Measurements from ENCODE around the gene TRIP12.
"Not testable (repeated sequence)": the region's sequence is repeated elsewhere in the genome, so short reads cannot be mapped to it uniquely, and the experiment has no call there.

The TRIP12 gene

DNA sequence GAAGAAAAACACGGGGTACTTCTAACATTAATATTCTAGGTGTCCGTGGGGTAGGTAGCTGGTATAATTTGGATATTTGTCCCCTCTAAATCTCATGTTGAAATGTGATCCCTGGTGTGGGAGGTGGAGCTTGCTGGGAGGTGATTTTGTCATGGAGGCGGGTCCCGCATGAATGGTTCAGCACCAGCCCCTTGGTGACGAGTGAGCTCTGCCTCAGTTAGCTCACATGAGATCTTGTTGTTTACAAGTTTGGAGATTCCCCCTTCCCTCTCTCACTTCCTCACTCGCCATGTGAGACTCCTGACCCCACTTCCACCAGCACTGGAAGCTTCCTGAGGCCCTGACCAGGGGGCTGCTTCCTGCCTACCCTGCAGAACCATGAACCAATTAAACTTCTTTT, 172.0 kb downstream of the TRIP12 start:
- WGBS, 2 experiments: 92 to 94% methylated on average over 6 of the region's 6 CpGs
- H3K36me3 ChIP-seq (ENCODE audit: control insufficient read depth, insufficient read depth, low read length): no peaks in the 10 kb centered on the region
- H3K27me3 ChIP-seq (ENCODE audit: control insufficient read depth, insufficient read depth, low read length, poor library complexity, severe bottlenecking): no peaks in the 10 kb centered on the region
- no peaks in the 10 kb centered on the region for H3K9me3 ChIP-seq (ENCODE audit: control insufficient read depth, low read length)
- no peak overlapping the region for H3K27ac ChIP-seq (ENCODE audit: insufficient read depth, low read depth, low read length, poor library complexity, severe bottlenecking)
- no peaks in the 10 kb centered on the region for H3K4me1 ChIP-seq (ENCODE audit: control insufficient read depth, insufficient read depth, low read length)
- no peak overlapping the region for H3K4me3 ChIP-seq (ENCODE audit: insufficient read depth, low read depth, low read length)

DNA sequence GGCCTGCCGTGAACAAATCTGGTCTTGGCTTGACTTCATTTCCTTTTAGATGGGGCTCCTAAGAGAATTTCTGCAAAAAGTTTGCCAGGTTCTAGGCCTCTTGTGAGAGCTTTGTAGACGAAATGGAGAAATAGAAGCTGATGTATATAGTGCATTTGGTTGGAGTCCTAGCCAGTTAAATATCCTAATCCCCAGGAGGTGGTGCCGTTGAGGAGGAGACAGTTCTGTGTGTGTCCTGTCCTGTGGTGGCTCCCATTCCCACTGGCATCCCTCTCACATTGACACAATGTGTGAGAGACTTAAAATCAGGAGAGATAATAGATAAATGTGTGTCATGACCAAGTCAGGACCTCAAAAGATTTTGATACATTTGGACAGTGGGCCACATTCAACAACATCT, 172.9 kb downstream of the TRIP12 start:
- no peaks in the 10 kb centered on the region for H3K36me3 ChIP-seq (ENCODE audit: control insufficient read depth, insufficient read depth, low read length)
- H3K4me3 ChIP-seq (ENCODE audit: insufficient read depth, low read depth, low read length): no peak overlapping the region
- no peaks in the 10 kb centered on the region for H3K27me3 ChIP-seq (ENCODE audit: control insufficient read depth, insufficient read depth, low read length, poor library complexity, severe bottlenecking)
- 95 to 99% methylated on average over 3 of the region's 3 CpGs for WGBS, 2 experiments
- no peaks in the 10 kb centered on the region for H3K4me1 ChIP-seq (ENCODE audit: control insufficient read depth, insufficient read depth, low read length)
- no peaks in the 10 kb centered on the region for H3K9me3 ChIP-seq (ENCODE audit: control insufficient read depth, low read length)
- H3K27ac ChIP-seq (ENCODE audit: insufficient read depth, low read depth, low read length, poor library complexity, severe bottlenecking): no peak overlapping the region

DNA sequence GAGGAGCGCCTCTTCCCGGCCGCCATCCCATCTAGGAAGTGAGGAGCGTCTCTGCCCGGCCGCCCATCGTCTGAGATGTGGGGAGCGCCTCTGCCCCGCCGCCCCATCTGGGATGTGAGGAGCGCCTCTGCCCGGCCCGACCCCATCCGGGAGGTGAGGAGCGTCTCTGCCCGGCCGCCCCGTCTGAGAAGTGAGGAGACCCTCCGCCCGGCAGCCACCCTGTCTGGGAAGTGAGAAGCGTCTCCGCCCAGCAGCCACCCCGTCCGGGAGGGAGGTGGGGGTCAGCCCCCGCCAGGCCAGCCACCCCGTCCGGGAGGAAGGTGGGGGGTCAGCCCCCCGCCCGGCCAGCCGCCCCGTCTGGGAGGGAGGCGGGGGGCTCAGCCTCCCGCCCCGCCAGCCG, 179.1 kb downstream of the TRIP12 start:
- H3K27me3 ChIP-seq (ENCODE audit: control insufficient read depth, insufficient read depth, low read length, poor library complexity, severe bottlenecking); H3K27ac ChIP-seq (ENCODE audit: insufficient read depth, low read depth, low read length, poor library complexity, severe bottlenecking); H3K4me1 ChIP-seq (ENCODE audit: control insufficient read depth, insufficient read depth, low read length); H3K9me3 ChIP-seq (ENCODE audit: control insufficient read depth, low read length); H3K36me3 ChIP-seq (ENCODE audit: control insufficient read depth, insufficient read depth, low read length); H3K4me3 ChIP-seq (ENCODE audit: insufficient read depth, low read depth, low read length): not testable (repeated sequence)
- 96% methylated on average over 29 to 33 of the region's 35 CpGs for WGBS, 2 experiments

DNA sequence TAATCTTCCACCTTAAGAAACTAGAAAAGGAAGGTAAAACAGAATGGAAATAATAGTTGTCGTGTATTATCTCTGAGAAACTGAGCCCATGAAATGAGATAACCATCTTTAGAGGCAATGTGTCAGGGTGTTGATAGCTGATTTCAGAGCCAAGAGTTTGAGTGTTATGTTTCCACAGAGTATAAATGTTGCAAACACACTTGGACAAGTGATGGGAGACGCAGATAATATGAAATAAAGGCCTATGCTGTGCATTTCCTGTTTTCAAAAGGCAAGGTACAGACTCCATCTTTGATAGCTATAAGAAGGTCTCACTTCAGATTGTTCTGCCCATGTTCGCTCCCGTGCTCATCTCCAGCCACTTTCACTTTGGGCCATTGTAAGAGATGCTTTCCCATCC, 181.5 kb downstream of the TRIP12 start:
- no peak overlapping the region for H3K4me3 ChIP-seq (ENCODE audit: insufficient read depth, low read depth, low read length)
- no peaks in the 10 kb centered on the region for H3K27me3 ChIP-seq (ENCODE audit: control insufficient read depth, insufficient read depth, low read length, poor library complexity, severe bottlenecking)
- 91 to 96% methylated on average over 4 of the region's 4 CpGs for WGBS, 2 experiments
- no peaks in the 10 kb centered on the region for H3K4me1 ChIP-seq (ENCODE audit: control insufficient read depth, insufficient read depth, low read length)
- H3K9me3 ChIP-seq (ENCODE audit: control insufficient read depth, low read length): no peaks in the 10 kb centered on the region
- H3K27ac ChIP-seq (ENCODE audit: insufficient read depth, low read depth, low read length, poor library complexity, severe bottlenecking): no peak overlapping the region
- H3K36me3 ChIP-seq (ENCODE audit: control insufficient read depth, insufficient read depth, low read length): no peaks in the 10 kb centered on the region

DNA sequence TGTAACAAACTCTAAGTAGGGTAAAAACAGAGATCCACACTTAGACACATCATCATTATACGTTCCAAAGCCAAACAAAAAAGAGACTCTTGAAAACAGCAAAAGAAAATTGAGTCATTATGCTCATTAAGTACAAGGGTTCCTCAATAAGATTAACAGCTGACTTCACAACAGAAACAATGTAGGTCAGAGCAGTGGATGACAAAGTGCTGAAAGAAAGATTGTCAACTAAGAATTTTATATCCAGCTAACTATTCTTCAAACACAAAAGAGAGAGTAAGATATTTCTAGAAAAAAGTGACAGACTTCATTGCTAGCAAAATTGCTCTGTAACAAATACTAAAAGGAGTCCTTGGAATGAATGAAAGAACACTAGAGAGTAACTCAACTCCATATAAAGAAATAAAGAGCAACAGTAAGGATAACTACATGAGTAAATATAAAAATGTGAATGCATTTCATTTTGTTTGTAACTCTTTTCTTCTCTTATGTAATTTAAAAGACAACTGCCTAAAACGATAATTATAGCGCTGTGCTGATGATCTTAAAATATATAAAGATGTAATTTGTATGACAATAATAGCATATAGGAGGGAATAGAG, 183.7 kb downstream of the TRIP12 start:
- Histone ChIP-seq H3K9me3 (ENCODE audit: control insufficient read depth, low read length) (no peaks in the 10 kb centered on the region), H3K4me1 (ENCODE audit: control insufficient read depth, insufficient read depth, low read length) (no peaks in the 10 kb centered on the region), H3K27me3 (ENCODE audit: control insufficient read depth, insufficient read depth, low read length, poor library complexity, severe bottlenecking) (no peaks in the 10 kb centered on the region), H3K36me3 (ENCODE audit: control insufficient read depth, insufficient read depth, low read length) (no peaks in the 10 kb centered on the region), H3K27ac (ENCODE audit: insufficient read depth, low read depth, low read length, poor library complexity, severe bottlenecking) (no peak overlapping the region), H3K4me3 (ENCODE audit: insufficient read depth, low read depth, low read length) (no peak overlapping the region)
- WGBS, 2 experiments: 69 to 80% methylated on average over 1 to 3 of the region's 3 CpGs

DNA sequence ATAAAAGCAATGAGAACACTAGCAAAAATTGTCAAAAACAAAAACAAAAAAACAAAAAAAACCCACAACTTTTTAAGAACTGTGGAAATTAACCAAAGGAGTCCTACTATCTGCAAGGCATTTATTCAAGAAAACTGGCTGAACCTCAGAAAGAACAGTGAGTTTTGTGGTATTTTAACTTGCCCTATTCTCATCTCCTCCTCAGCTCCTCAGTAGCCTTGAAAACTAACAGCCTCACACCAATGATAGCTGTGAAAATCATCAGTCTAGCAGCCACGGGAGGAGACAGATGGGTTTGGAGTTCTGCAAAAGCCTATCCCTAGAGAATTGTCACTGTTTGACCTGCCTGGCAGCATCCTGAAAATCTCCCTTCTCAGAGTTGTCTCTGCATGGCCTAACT, 187.4 kb downstream of the TRIP12 start:
- WGBS, 2 experiments: 68 to 76% methylated on average over 1 of the region's 1 CpG
- H3K36me3 ChIP-seq (ENCODE audit: control insufficient read depth, insufficient read depth, low read length): no peaks in the 10 kb centered on the region
- H3K4me3 ChIP-seq (ENCODE audit: insufficient read depth, low read depth, low read length): no peak overlapping the region
- H3K27me3 ChIP-seq (ENCODE audit: control insufficient read depth, insufficient read depth, low read length, poor library complexity, severe bottlenecking): no peaks in the 10 kb centered on the region
- H3K27ac ChIP-seq (ENCODE audit: insufficient read depth, low read depth, low read length, poor library complexity, severe bottlenecking): no peak overlapping the region
- no peaks in the 10 kb centered on the region for H3K9me3 ChIP-seq (ENCODE audit: control insufficient read depth, low read length)
- H3K4me1 ChIP-seq (ENCODE audit: control insufficient read depth, insufficient read depth, low read length): no peaks in the 10 kb centered on the region

DNA sequence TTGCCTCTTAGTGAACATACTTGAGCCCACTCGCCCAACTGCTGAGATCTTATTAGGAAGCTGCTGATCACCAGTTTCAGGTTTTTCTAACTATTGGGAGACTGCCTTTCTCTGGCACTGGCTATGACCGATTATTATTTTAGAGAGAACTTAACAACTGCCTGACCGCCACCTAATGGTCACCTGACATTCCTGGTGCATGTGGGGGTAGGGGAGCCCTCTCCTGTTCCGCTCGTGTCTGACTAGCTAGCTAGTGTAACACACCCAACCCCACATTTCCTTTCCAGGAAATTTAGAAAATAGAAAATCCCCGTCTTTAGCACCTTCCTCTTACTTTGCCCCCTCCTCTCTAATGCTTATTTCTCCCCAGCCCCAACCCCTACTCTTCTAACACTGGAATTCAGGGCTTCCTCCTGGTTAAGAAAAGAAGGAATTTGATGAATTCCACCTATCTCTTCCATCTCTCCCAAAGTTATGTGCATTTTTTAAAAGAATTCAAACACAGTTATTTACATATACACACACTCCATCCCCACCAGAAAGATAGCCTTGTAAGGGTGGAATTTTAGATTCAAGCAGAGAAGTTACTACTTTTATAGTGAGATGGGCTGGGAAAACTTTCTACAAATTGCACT, 188.1 kb downstream of the TRIP12 start:
- WGBS, 2 experiments: 61 to 70% methylated on average over 6 of the region's 6 CpGs
- Histone ChIP-seq H3K9me3 (ENCODE audit: control insufficient read depth, low read length) (no peaks in the 10 kb centered on the region), H3K27ac (ENCODE audit: insufficient read depth, low read depth, low read length, poor library complexity, severe bottlenecking) (no peak overlapping the region), H3K4me1 (ENCODE audit: control insufficient read depth, insufficient read depth, low read length) (no peaks in the 10 kb centered on the region), H3K27me3 (ENCODE audit: control insufficient read depth, insufficient read depth, low read length, poor library complexity, severe bottlenecking) (no peaks in the 10 kb centered on the region), H3K4me3 (ENCODE audit: insufficient read depth, low read depth, low read length) (no peak overlapping the region), H3K36me3 (ENCODE audit: control insufficient read depth, insufficient read depth, low read length) (no peaks in the 10 kb centered on the region)

DNA sequence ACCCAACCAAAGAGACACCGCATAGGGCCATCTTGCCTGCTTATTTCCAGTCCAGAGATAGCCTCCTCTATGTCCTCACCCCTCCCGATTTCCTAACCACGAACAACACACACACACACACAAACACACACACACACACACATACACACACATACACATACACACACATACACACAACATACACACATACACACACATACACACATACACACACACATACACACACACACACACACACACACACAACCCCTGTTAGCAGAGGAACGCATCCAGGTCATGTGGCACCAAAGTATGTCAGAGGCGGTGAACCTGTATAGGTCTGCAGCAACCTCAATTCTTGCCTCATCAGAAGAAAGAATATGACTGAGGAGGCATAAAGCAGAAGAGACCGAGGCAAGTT, 188.9 kb downstream of the TRIP12 start:
- 74 to 79% methylated on average over 6 of the region's 6 CpGs for WGBS, 2 experiments
- Histone ChIP-seq H3K36me3 (ENCODE audit: control insufficient read depth, insufficient read depth, low read length) (no peaks in the 10 kb centered on the region), H3K9me3 (ENCODE audit: control insufficient read depth, low read length) (no peaks in the 10 kb centered on the region), H3K27ac (ENCODE audit: insufficient read depth, low read depth, low read length, poor library complexity, severe bottlenecking) (no peak overlapping the region), H3K27me3 (ENCODE audit: control insufficient read depth, insufficient read depth, low read length, poor library complexity, severe bottlenecking) (no peaks in the 10 kb centered on the region), H3K4me1 (ENCODE audit: control insufficient read depth, insufficient read depth, low read length) (no peaks in the 10 kb centered on the region), H3K4me3 (ENCODE audit: insufficient read depth, low read depth, low read length) (no peak overlapping the region)

DNA sequence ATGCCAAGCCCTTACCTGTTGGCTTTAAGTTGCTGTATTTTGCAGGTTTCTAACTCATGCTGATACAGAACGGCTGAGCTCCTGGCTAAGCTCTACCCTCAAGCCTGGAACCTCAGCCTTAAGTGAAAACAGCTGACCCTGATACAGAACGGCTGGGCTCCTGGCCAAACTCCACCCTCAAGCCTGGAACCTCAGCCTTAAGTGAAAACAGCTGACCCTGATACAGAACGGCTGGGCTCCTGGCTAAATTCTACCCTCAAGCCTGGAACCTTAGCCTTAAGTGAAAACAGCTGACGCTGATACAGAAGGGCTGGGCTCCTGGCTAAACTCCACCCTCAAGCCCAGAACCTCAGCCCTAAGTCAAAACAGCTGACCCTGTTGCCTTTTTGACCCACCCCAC, 189.9 kb downstream of the TRIP12 start:
- H3K9me3 ChIP-seq (ENCODE audit: control insufficient read depth, low read length): no peaks in the 10 kb centered on the region

DNA sequence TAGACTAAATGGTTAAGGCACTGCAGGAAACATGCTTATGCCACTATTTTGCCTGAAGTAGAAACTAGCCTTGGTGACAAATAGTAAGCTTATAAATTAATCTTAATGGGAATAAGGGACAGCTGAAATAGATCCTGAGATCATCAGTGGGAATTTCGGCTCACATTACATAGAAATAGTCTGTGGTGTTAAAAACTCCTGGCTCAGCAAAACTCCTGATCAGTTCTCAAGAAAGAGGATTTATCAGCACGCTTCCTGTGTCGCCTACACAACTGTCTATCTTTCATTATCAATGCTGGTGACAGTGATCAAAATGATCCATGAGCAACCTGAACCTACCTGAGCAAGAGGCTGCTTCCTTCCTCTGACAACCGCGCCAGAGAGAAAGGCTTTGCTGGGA, 190.4 kb downstream of the TRIP12 start:
- H3K4me3 ChIP-seq (ENCODE audit: insufficient read depth, low read depth, low read length): no peak overlapping the region
- no peaks in the 10 kb centered on the region for H3K9me3 ChIP-seq (ENCODE audit: control insufficient read depth, low read length)
- no peaks in the 10 kb centered on the region for H3K4me1 ChIP-seq (ENCODE audit: control insufficient read depth, insufficient read depth, low read length)
- no peaks in the 10 kb centered on the region for H3K27me3 ChIP-seq (ENCODE audit: control insufficient read depth, insufficient read depth, low read length, poor library complexity, severe bottlenecking)
- no peak overlapping the region for H3K27ac ChIP-seq (ENCODE audit: insufficient read depth, low read depth, low read length, poor library complexity, severe bottlenecking)
- WGBS, 2 experiments: 94 to 97% methylated on average over 5 of the region's 5 CpGs
- H3K36me3 ChIP-seq (ENCODE audit: control insufficient read depth, insufficient read depth, low read length): no peaks in the 10 kb centered on the region

More for the DNA sequence above, 189.9 kb downstream of the TRIP12 start:
- Histone ChIP-seq H3K27ac (ENCODE audit: insufficient read depth, low read depth, low read length, poor library complexity, severe bottlenecking) (no peak overlapping the region), H3K4me3 (ENCODE audit: insufficient read depth, low read depth, low read length) (no peak overlapping the region), H3K36me3 (ENCODE audit: control insufficient read depth, insufficient read depth, low read length) (no peaks in the 10 kb centered on the region), H3K27me3 (ENCODE audit: control insufficient read depth, insufficient read depth, low read length, poor library complexity, severe bottlenecking) (no peaks in the 10 kb centered on the region), H3K4me1 (ENCODE audit: control insufficient read depth, insufficient read depth, low read length) (no peaks in the 10 kb centered on the region)
- 82 to 88% methylated on average over 4 of the region's 4 CpGs for WGBS, 2 experiments

DNA sequence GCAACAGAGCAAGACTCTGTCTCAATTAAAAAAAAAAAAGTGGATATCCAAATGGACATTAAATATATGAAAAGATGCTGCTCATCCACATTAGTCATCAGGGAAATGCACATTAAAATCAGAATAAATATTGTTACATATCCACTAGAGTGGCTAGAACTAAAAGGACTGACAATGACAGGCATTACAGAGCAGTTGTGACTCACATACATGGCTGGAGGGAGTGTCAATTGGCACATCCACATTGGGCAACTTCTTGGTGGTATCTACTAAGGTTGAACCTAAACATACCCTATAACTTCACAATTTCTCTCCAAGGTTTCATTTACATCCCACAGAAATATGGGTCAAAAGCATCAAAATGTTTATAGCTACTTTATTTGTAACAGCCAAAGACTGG, 193.4 kb downstream of the TRIP12 start:
- H3K9me3 ChIP-seq (ENCODE audit: control insufficient read depth, low read length): no peaks in the 10 kb centered on the region
- no peaks in the 10 kb centered on the region for H3K36me3 ChIP-seq (ENCODE audit: control insufficient read depth, insufficient read depth, low read length)
- H3K4me1 ChIP-seq (ENCODE audit: control insufficient read depth, insufficient read depth, low read length): no peaks in the 10 kb centered on the region
- H3K27ac ChIP-seq (ENCODE audit: insufficient read depth, low read depth, low read length, poor library complexity, severe bottlenecking): no peak overlapping the region
- no peaks in the 10 kb centered on the region for H3K27me3 ChIP-seq (ENCODE audit: control insufficient read depth, insufficient read depth, low read length, poor library complexity, severe bottlenecking)
- H3K4me3 ChIP-seq (ENCODE audit: insufficient read depth, low read depth, low read length): no peak overlapping the region

Data from ectodermal cell (in vitro differentiated cells).